HEK293 (cell line): Measurements from ENCODE around the gene ITFG2.

Experiments used
- CTCF ChIA-PET: fragments of 350-600 bp; formaldehyde crosslinking; extraction: SDS; loops from one replicate; lab custom pipeline; 2021; ENCODE audit warnings: antibody characterized with exemption; lab: Yijun Ruan, JAX
- POLR2A ChIA-PET: fragments of 300-600 bp; formaldehyde crosslinking; extraction: SDS; loops from one replicate; lab custom pipeline; 2020; ENCODE audit warnings: antibody characterized with exemption, inconsistent platforms; lab: Yijun Ruan, JAX
- H3K27ac ChIP-seq: fragments of 200-500 bp; sonication (Bioruptor generic); 2 replicates; pipeline ENCODE4 v1.5.1; 2014; ENCODE audit warnings: low read depth, low read length, control low read depth, inconsistent platforms; ENCODE audit errors: extremely low read depth
- H3K36me3 ChIP-seq, 2 experiments: fragments of 200-500 bp in 1 of 2; sonication (Bioruptor generic) in 1 of 2; 1 replicate in 1 of 2; 2 replicates in 1 of 2; pipeline ENCODE4 v1.5.1; 2014 to 2017; ENCODE audit warnings: inconsistent platforms in 2 of 2, low read length in 2 of 2; ENCODE audit not compliant: control insufficient read depth in 2 of 2, insufficient read depth in 1 of 2
- H3K4me1 ChIP-seq: fragments of 200-500 bp; sonication (Bioruptor generic); 2 replicates; pipeline ENCODE4 v1.5.1; 2014; ENCODE audit warnings: mild to moderate bottlenecking, low read length, inconsistent platforms; ENCODE audit not compliant: control insufficient read depth, insufficient read depth
- H3K4me3 ChIP-seq: 2 replicates; pipeline ENCODE4 v1.5.1; 2011; ENCODE audit warnings: low read depth, mild to moderate bottlenecking, control low read depth, low read length, moderate library complexity
- H3K9me3 ChIP-seq: fragments of 200-500 bp; sonication (Bioruptor generic); 2 replicates; pipeline ENCODE4 v1.5.1; 2014; ENCODE audit warnings: low read depth, low read length, inconsistent platforms; ENCODE audit not compliant: control insufficient read depth, insufficient read depth
- HOXD13 ChIP-seq: sonication (generic); formaldehyde crosslinking; IDR thresholded peaks from 2 replicates; pipeline ENCODE4 v1.8.0; 2022; ENCODE audit warnings: missing genetic modification reagents, borderline replicate concordance
- MEIS1 ChIP-seq: sonication (generic); formaldehyde crosslinking; IDR thresholded peaks from 2 replicates; pipeline ENCODE4 v1.8.1; 2022; ENCODE audit warnings: missing genetic modification reagents, mild to moderate bottlenecking, borderline replicate concordance
- WT1 ChIP-seq: fragments of 450-650 bp; formaldehyde crosslinking; IDR thresholded peaks from 2 replicates; pipeline ENCODE4 v1.5.1; 2016; ENCODE audit warnings: missing biosample characterization, missing genetic modification characterization
- ZNF133 ChIP-seq: fragments of 450-650 bp; formaldehyde crosslinking; IDR thresholded peaks from 2 replicates; pipeline ENCODE4 v1.5.1; 2016; ENCODE audit warnings: missing biosample characterization, missing genetic modification characterization
- ZNF2 ChIP-seq: fragments of 450-650 bp; formaldehyde crosslinking; IDR thresholded peaks from 2 replicates; pipeline ENCODE4 v1.5.1; 2016; ENCODE audit warnings: missing biosample characterization, missing genetic modification characterization
- ZNF341 ChIP-seq: fragments of 450-650 bp; formaldehyde crosslinking; IDR thresholded peaks from 2 replicates; pipeline ENCODE4; 2016; ENCODE audit warnings: low read depth, missing biosample characterization, missing genetic modification characterization
- ZNF350 ChIP-seq: fragments of 450-650 bp; formaldehyde crosslinking; IDR thresholded peaks from 2 replicates; pipeline ENCODE4 v1.5.0; 2017; ENCODE audit warnings: missing biosample characterization, mild to moderate bottlenecking, missing genetic modification characterization
- ZNF48 ChIP-seq: fragments of 450-650 bp; formaldehyde crosslinking; IDR thresholded peaks from 2 replicates; pipeline ENCODE4 v1.5.1; 2016; ENCODE audit warnings: missing biosample characterization, missing genetic modification characterization
- ZNF521 ChIP-seq: fragments of 450-650 bp; formaldehyde crosslinking; IDR thresholded peaks from 2 replicates; pipeline ENCODE4 v1.5.1; 2017; ENCODE audit warnings: missing biosample characterization, mild to moderate bottlenecking, missing genetic modification characterization
- ZNF544 ChIP-seq: fragments of 450-650 bp; formaldehyde crosslinking; IDR thresholded peaks from 2 replicates; pipeline ENCODE4 v1.5.0; 2017; ENCODE audit warnings: missing biosample characterization, missing genetic modification characterization
- ZNF549 ChIP-seq: fragments of 450-650 bp; IDR thresholded peaks from 2 replicates; pipeline ENCODE4 v1.5.1; 2018; ENCODE audit warnings: missing biosample characterization, missing genetic modification characterization, mild to moderate bottlenecking, inconsistent platforms, moderate library complexity
- ZSCAN23 ChIP-seq: fragments of 450-650 bp; formaldehyde crosslinking; IDR thresholded peaks from 2 replicates; pipeline ENCODE4 v1.5.1; 2016; ENCODE audit warnings: missing biosample characterization, missing genetic modification characterization
- ZXDB ChIP-seq: fragments of 450-650 bp; formaldehyde crosslinking; IDR thresholded peaks from 2 replicates; pipeline ENCODE4 v1.5.1; 2016; ENCODE audit warnings: missing biosample characterization, missing genetic modification characterization
- TF ChIP-seq, protein P1 (sequence below): fragments of 450-650 bp; formaldehyde crosslinking; IDR thresholded peaks from 2 replicates; pipeline ENCODE4 v1.5.1; 2016; ENCODE audit warnings: missing biosample characterization, missing genetic modification characterization
- TF ChIP-seq, protein P2 (sequence below): fragments of 450-650 bp; formaldehyde crosslinking; IDR thresholded peaks from 2 replicates; pipeline ENCODE4 v1.5.1; 2016; ENCODE audit warnings: missing biosample characterization, missing genetic modification characterization, borderline replicate concordance
- TF ChIP-seq, protein P3 (sequence below): fragments of 450-650 bp; formaldehyde crosslinking; IDR thresholded peaks from 2 replicates; pipeline ENCODE4 v1.5.1; 2016; ENCODE audit warnings: missing biosample characterization, missing genetic modification characterization
- TF ChIP-seq, protein P4 (sequence below): fragments of 450-650 bp; formaldehyde crosslinking; IDR thresholded peaks from 2 replicates; pipeline ENCODE4 v1.5.1; 2017; ENCODE audit warnings: missing biosample characterization, missing genetic modification characterization

ITFG2 gene

DNA sequence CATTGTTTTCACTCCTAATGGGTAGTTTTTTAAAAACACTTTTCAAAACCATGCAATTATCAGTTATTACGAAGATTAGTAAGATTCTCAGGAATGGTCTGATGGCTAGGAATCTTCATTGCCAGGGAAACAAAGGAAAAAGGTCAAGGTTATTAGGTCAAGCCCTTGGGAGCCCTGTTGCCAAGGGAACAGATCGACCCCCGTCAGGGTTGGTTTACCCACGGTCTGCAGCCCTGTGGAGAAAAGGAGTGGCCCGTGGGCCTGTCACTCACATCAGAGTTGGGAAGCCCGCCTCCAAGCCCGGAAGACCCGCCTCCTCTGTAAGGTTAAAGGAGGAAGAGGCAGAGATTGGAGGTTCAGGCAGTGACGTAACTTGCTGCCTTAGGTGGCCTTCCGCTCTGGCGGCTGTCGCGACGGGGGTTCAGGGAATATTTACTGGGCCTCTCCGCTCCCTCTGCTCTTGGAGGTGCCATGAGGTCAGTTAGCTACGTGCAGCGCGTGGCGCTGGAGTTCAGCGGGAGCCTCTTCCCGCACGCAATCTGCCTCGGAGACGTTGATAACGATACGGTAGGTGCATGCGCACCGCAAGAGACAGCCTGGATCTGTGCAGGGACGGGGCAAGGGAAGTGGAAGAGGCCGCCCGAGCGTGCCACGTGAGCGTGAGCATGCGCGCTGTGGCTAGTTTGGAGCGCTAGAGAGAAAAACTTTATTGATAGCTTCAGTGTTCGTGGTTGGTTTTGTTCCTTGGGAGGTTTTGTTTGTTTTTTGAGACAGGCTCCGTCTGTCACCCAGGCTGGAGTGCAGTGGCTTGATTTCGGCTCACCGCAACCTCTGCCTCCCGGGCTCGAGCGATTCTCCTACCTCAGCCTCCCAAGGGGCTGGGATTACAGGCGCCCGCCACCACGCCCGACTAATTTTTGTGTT lies at the start of gene ITFG2 (continued):
- TF ChIP-seq, protein P1, sequence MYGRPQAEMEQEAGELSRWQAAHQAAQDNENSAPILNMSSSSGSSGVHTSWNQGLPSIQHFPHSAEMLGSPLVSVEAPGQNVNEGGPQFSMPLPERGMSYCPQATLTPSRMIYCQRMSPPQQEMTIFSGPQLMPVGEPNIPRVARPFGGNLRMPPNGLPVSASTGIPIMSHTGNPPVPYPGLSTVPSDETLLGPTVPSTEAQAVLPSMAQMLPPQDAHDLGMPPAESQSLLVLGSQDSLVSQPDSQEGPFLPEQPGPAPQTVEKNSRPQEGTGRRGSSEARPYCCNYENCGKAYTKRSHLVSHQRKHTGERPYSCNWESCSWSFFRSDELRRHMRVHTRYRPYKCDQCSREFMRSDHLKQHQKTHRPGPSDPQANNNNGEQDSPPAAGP (tag by site-specific recombination) = peak; percentile 98
- no peak for TF ChIP-seq ZNF48
- no peak for TF ChIP-seq ZNF521 (tag by site-specific recombination)
- no peak; the same call in 1 of the 2 replicates for TF ChIP-seq MEIS1 (CRISPR knock-in tag)
- TF ChIP-seq ZNF2 (tag by site-specific recombination) = peak; percentile 99
- peak; percentile 96 for TF ChIP-seq WT1 (tag by site-specific recombination)

DNA sequence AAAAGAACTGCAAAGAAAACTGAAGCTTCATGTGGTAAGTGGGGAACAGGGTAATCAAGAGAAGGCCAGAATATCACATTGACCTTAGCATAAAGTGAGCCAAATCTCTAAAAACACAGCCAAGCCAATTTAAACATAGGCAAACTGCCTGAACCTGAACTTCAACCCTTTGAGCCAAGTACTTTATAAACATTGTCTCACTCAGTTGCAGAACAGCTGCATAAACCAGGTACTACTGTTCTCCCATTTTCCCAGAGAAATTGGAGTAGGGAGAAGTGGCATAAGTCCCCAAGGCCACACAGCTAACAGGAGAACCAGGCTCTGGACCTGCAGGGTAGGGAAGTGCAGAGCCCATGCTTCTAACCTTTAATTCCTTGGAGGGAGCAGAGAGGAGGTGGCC lies 48.1 kb upstream of the ITFG2 start:
- no peaks in the 10 kb centered on the region for H3K36me3 ChIP-seq
- no peaks in the 10 kb centered on the region for H3K4me1 ChIP-seq
- no peaks in the 10 kb centered on the region for H3K9me3 ChIP-seq
- ChIA-PET CTCF (interaction anchor here (1.4 kb wide), 1 partner anchor 19 kb away, joined by 6 read pairs; no protein-coding TSS in a partner anchor), POLR2A (no interaction called here)
- no peak overlapping the region for H3K4me3 ChIP-seq
- H3K27ac ChIP-seq = no peak overlapping the region
- TF ChIP-seq, protein P2, sequence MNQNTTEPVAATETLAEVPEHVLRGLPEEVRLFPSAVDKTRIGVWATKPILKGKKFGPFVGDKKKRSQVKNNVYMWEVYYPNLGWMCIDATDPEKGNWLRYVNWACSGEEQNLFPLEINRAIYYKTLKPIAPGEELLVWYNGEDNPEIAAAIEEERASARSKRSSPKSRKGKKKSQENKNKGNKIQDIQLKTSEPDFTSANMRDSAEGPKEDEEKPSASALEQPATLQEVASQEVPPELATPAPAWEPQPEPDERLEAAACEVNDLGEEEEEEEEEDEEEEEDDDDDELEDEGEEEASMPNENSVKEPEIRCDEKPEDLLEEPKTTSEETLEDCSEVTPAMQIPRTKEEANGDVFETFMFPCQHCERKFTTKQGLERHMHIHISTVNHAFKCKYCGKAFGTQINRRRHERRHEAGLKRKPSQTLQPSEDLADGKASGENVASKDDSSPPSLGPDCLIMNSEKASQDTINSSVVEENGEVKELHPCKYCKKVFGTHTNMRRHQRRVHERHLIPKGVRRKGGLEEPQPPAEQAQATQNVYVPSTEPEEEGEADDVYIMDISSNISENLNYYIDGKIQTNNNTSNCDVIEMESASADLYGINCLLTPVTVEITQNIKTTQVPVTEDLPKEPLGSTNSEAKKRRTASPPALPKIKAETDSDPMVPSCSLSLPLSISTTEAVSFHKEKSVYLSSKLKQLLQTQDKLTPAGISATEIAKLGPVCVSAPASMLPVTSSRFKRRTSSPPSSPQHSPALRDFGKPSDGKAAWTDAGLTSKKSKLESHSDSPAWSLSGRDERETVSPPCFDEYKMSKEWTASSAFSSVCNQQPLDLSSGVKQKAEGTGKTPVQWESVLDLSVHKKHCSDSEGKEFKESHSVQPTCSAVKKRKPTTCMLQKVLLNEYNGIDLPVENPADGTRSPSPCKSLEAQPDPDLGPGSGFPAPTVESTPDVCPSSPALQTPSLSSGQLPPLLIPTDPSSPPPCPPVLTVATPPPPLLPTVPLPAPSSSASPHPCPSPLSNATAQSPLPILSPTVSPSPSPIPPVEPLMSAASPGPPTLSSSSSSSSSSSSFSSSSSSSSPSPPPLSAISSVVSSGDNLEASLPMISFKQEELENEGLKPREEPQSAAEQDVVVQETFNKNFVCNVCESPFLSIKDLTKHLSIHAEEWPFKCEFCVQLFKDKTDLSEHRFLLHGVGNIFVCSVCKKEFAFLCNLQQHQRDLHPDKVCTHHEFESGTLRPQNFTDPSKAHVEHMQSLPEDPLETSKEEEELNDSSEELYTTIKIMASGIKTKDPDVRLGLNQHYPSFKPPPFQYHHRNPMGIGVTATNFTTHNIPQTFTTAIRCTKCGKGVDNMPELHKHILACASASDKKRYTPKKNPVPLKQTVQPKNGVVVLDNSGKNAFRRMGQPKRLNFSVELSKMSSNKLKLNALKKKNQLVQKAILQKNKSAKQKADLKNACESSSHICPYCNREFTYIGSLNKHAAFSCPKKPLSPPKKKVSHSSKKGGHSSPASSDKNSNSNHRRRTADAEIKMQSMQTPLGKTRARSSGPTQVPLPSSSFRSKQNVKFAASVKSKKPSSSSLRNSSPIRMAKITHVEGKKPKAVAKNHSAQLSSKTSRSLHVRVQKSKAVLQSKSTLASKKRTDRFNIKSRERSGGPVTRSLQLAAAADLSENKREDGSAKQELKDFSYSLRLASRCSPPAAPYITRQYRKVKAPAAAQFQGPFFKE (tag by site-specific recombination) = no peak
- no peak for TF ChIP-seq ZNF549 (tag by site-specific recombination)
- TF ChIP-seq HOXD13 = no peak
- TF ChIP-seq ZNF133 (tag by site-specific recombination) = no peak
- TF ChIP-seq, protein P3, sequence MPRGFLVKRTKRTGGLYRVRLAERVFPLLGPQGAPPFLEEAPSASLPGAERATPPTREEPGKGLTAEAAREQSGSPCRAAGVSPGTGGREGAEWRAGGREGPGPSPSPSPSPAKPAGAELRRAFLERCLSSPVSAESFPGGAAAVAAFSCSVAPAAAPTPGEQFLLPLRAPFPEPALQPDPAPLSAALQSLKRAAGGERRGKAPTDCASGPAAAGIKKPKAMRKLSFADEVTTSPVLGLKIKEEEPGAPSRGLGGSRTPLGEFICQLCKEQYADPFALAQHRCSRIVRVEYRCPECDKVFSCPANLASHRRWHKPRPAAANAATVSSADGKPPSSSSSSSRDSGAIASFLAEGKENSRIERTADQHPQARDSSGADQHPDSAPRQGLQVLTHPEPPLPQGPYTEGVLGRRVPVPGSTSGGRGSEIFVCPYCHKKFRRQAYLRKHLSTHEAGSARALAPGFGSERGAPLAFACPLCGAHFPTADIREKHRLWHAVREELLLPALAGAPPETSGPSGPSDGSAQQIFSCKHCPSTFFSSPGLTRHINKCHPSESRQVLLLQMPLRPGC (tag by site-specific recombination) = no peak
- no peak for TF ChIP-seq ZXDB (tag by site-specific recombination)
- TF ChIP-seq ZNF544 (tag by site-specific recombination) = no peak
- no peak for TF ChIP-seq MEIS1 (CRISPR knock-in tag)
- TF ChIP-seq ZNF350 (tag by site-specific recombination) = no peak
- no peak for TF ChIP-seq ZSCAN23 (tag by site-specific recombination)
- TF ChIP-seq ZNF341 = no peak
- TF ChIP-seq, protein P4, sequence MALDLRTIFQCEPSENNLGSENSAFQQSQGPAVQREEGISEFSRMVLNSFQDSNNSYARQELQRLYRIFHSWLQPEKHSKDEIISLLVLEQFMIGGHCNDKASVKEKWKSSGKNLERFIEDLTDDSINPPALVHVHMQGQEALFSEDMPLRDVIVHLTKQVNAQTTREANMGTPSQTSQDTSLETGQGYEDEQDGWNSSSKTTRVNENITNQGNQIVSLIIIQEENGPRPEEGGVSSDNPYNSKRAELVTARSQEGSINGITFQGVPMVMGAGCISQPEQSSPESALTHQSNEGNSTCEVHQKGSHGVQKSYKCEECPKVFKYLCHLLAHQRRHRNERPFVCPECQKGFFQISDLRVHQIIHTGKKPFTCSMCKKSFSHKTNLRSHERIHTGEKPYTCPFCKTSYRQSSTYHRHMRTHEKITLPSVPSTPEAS (tag by site-specific recombination) = no peak
